ENCODE results near the gene MYOF. TPM values are rescaled to one million over a fixed set of nuclear protein-coding genes. Genes with fewer than 3 reads are reported as not detected.
"Not testable (repeated sequence)": the region's sequence is repeated elsewhere in the genome, so short reads cannot be mapped to it uniquely, and the experiment has no call there.

MYOF gene
- total RNA-seq, 6 experiments from 2014 or later = 401 to 553 (median 530) TPM

- DNase-seq = no peak
- H3K36me3 Mint-ChIP-seq (ENCODE audit: low read depth) = peaks cover 52% of the 10 kb centered on the region
- peaks cover 6% of the 10 kb centered on the region for H3K27me3 Mint-ChIP-seq (ENCODE audit: insufficient read depth)
- peaks cover 92% of the 10 kb centered on the region for H3K4me1 Mint-ChIP-seq (ENCODE audit: low read depth)
- no peak for TF ChIP-seq CTCF (IDR thresholded peaks at IDR 0.05)
- H3K4me3 Mint-ChIP-seq = peak overlapping the region; percentile 43
- peak overlapping the region; percentile 95 for H3K27ac Mint-ChIP-seq
- H3K9me3 Mint-ChIP-seq = peaks cover 8% of the 10 kb centered on the region
Measured at GRCh38 chr10:93473161-93473560, 9.0 kb downstream of the MYOF start.

- H3K9me3 Mint-ChIP-seq = peaks cover 8% of the 10 kb centered on the region
- H3K36me3 Mint-ChIP-seq (ENCODE audit: low read depth) = peaks cover 51% of the 10 kb centered on the region
- H3K4me3 Mint-ChIP-seq = peak overlapping the region; percentile 78
- peak overlapping the region; percentile 95 for H3K27ac Mint-ChIP-seq
- H3K4me1 Mint-ChIP-seq (ENCODE audit: low read depth) = peaks cover 90% of the 10 kb centered on the region
- peak; percentile 96 for DNase-seq
- peaks cover 6% of the 10 kb centered on the region for H3K27me3 Mint-ChIP-seq (ENCODE audit: insufficient read depth)
- no peak for TF ChIP-seq CTCF (IDR thresholded peaks at IDR 0.05)
Measured at GRCh38 chr10:93471110-93471651, 11.0 kb downstream of the MYOF start.

- Mint-ChIP-seq H3K9me3 (peaks cover 8% of the 10 kb centered on the region), H3K36me3 (ENCODE audit: low read depth) (peaks cover 61% of the 10 kb centered on the region), H3K27me3 (ENCODE audit: insufficient read depth) (peaks cover 6% of the 10 kb centered on the region), H3K4me1 (ENCODE audit: low read depth) (peaks cover 91% of the 10 kb centered on the region), H3K4me3 (peak overlapping the region; percentile 65), H3K27ac (peak overlapping the region; percentile 95)
- no peak for TF ChIP-seq CTCF (IDR thresholded peaks at IDR 0.05)
- peak; percentile 51 for DNase-seq
Measured at GRCh38 chr10:93469454-93469853, 12.7 kb downstream of the MYOF start.

GRCh38 chr10:93468461-93469213, 13.5 kb downstream of the MYOF start:
- peaks cover 91% of the 10 kb centered on the region for H3K4me1 Mint-ChIP-seq (ENCODE audit: low read depth)
- H3K27ac Mint-ChIP-seq = peak overlapping the region; percentile 95
- DNase-seq = peak; percentile 96
- peaks cover 8% of the 10 kb centered on the region for H3K9me3 Mint-ChIP-seq
- H3K4me3 Mint-ChIP-seq = peak overlapping the region; percentile 65
- TF ChIP-seq CTCF (IDR thresholded peaks at IDR 0.05) = no peak
- H3K36me3 Mint-ChIP-seq (ENCODE audit: low read depth) = peaks cover 61% of the 10 kb centered on the region
- peaks cover 4% of the 10 kb centered on the region; the same call in 1 of the 2 replicates for H3K27me3 Mint-ChIP-seq (ENCODE audit: insufficient read depth)

- Mint-ChIP-seq H3K36me3 (ENCODE audit: low read depth) (peaks cover 51% of the 10 kb centered on the region), H3K27ac (peak overlapping the region; percentile 95), H3K4me1 (ENCODE audit: low read depth) (peaks cover 91% of the 10 kb centered on the region), H3K4me3 (peak overlapping the region; percentile 65)
- DNase-seq; H3K27me3 Mint-ChIP-seq (ENCODE audit: insufficient read depth); H3K9me3 Mint-ChIP-seq: not testable (repeated sequence)
Measured at GRCh38 chr10:93467635-93468034, 14.5 kb downstream of the MYOF start.

Data from HFFc6 (cell line).